Panc1 (cell line): ENCODE data around the gene FAM180B. TPM values are rescaled to one million over a fixed set of nuclear protein-coding genes. Genes with fewer than 3 reads are reported as not detected.

Experiments used
- ATAC-seq: fragments of 200-7000 bp; cut with Tn5 transposase; 2 replicates; pipeline ENCODE4 v1.9.1; 2020; ENCODE audit warnings: mild to moderate bottlenecking, moderate library complexity
- BruUV-seq: library from RNA; stranded (reverse); fragments of 400-500 nt; replicated peaks from 2 replicates; lab custom pipeline; 2021; lab: Mats Ljungman, UMichigan
- CTCF ChIA-PET: fragments of 300-600 bp; sonication (Branson Sonifier 250); formaldehyde crosslinking; loops from one replicate; lab custom pipeline; 2022; ENCODE audit warnings: antibody characterized with exemption; lab: Charles Lee
- POLR2A ChIA-PET: fragments of 300-600 bp; sonication (Branson Sonifier 250); formaldehyde crosslinking; loops from one replicate; lab custom pipeline; 2022; ENCODE audit warnings: antibody characterized with exemption; lab: Charles Lee
- DNase-seq: peaks from one replicate; pipeline ENCODE4 v3.0.0-alpha.2; 2010; ENCODE audit warnings: low read depth, low spot score
- H3K27ac ChIP-seq: 2 replicates; pipeline ENCODE4 v1.5.1; 2011; ENCODE audit warnings: mild to moderate bottlenecking, low read length, inconsistent platforms
- H3K27me3 ChIP-seq: fragments of 200-500 bp; sonication (Bioruptor generic); 2 replicates; pipeline ENCODE4 v1.6.0; 2014; ENCODE audit warnings: low read length, inconsistent platforms; ENCODE audit not compliant: control insufficient read depth, insufficient read depth
- H3K36me3 ChIP-seq: fragments of 200-500 bp; sonication (Bioruptor generic); 2 replicates; pipeline ENCODE4 v1.5.1; 2014; ENCODE audit warnings: inconsistent platforms, mild to moderate bottlenecking, low read length, moderate library complexity; ENCODE audit not compliant: control insufficient read depth, insufficient read depth
- H3K4me1 ChIP-seq: 2 replicates; pipeline ENCODE4 v1.5.1; 2011; ENCODE audit warnings: inconsistent platforms, mild to moderate bottlenecking, low read length, moderate library complexity; ENCODE audit not compliant: control insufficient read depth, insufficient read depth
- H3K4me3 ChIP-seq, 2 experiments: 2 replicates each; pipeline ENCODE4 v1.5.1; 2011 to 2012; ENCODE audit warnings: low read depth in 2 of 2, low read length in 2 of 2, mild to moderate bottlenecking in 2 of 2, inconsistent platforms in 1 of 2, moderate library complexity in 1 of 2
- H3K9me3 ChIP-seq: fragments of 200-500 bp; sonication (Bioruptor generic); 2 replicates; pipeline ENCODE4 v1.5.1; 2014; ENCODE audit warnings: low read depth, mild to moderate bottlenecking, inconsistent platforms, low read length, moderate library complexity; ENCODE audit not compliant: control insufficient read depth, insufficient read depth
- POLR2AphosphoS5 ChIP-seq: IDR thresholded peaks from 2 replicates; pipeline ENCODE4 v1.6.1; 2012; ENCODE audit warnings: mild to moderate bottlenecking, low read depth, low read length, moderate library complexity
- SIN3A ChIP-seq: IDR thresholded peaks from 2 replicates; pipeline ENCODE4 v1.6.1; 2012; ENCODE audit warnings: low read depth, mild to moderate bottlenecking, low read length, moderate library complexity, borderline replicate concordance; ENCODE audit not compliant: insufficient read depth
- TCF7L2 ChIP-seq: IDR thresholded peaks from 2 replicates; pipeline ENCODE4 v1.6.1; 2011; ENCODE audit warnings: mild to moderate bottlenecking, low read depth, low read length, inconsistent platforms
- in situ Hi-C: cut with HindIII; loops from 2 replicates; pipeline ENCODE4 v1.10.0; 2016; ENCODE audit warnings: low sequenced_read_pairs, low pct_unique_long_range_greater_than_20kb
- intact Hi-C: fragments of 100-400 bp; cut with micrococcal nuclease; formaldehyde crosslinking; loops from one replicate; pipeline ENCODE4 v1.10.0; 2022; ENCODE audit not compliant: unreplicated experiment
- total RNA-seq: library from RNA; stranded (reverse); gene quantifications from one replicate; pipeline ENCODE4 v1.2.1, GENCODE V29; 2021; ENCODE audit not compliant: unreplicated experiment
- TF ChIP-seq, protein P1 (sequence below): fragments of 450-650 bp; IDR thresholded peaks from 2 replicates; pipeline ENCODE4 v1.5.1; 2017; ENCODE audit warnings: mild to moderate bottlenecking
- TF ChIP-seq, protein P2 (sequence below), 2 experiments: IDR thresholded peaks; 2 replicates each; pipeline ENCODE4 v1.6.1; 2011 to 2012; ENCODE audit warnings: low read depth in 2 of 2, control low read depth in 1 of 2, low read length in 1 of 2, mild to moderate bottlenecking in 1 of 2, moderate library complexity in 1 of 2; ENCODE audit not compliant: insufficient read depth in 1 of 2

FAM180B gene
- total RNA-seq, 1 experiment from 2014 or later: not detected

DNA sequence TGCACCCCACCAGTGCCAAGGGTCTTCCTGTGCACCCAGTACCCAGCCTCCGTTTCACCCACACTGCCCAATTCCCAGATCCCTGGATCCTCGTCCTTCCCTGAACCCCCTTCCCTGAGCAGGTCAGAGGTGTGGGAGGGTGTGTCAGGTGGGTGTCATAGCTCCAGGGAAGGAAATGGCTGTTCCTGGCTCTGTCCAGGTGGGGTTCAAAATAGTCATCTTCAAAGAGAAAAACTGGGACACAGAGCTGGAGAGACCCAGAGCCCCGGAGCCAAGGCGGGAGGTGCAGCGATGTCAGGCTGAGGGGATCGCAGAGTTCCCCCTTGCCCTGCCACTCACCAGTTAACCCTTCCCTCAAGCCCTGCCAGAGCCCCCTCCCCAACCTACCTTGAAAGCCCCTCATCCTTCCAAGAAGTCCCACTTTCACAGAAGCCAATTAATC is 7.0 kb downstream of the FAM180B start:
- Histone ChIP-seq H3K36me3 (no peaks in the 10 kb centered on the region), H3K9me3 (no peaks in the 10 kb centered on the region), H3K27me3 (peaks cover 6% of the 10 kb centered on the region; the same call in 1 of the 2 replicates), H3K27ac (no peak overlapping the region), H3K4me3 (peak overlapping the region; percentile 35 to 45), H3K4me1 (peaks cover 4% of the 10 kb centered on the region)
- ATAC-seq (0 out of 2 replicates have a peak, but pooled peaks have one; percentile 19), DNase-seq (no peak)
- ChIA-PET CTCF (no interaction called here), POLR2A (no interaction called here)
- no TSS peak for BruUV-seq
- in situ Hi-C loops (no loop called here), intact Hi-C loops (no loop called here)
- no peak for TF ChIP-seq POLR2AphosphoS5
- TF ChIP-seq, protein P1, sequence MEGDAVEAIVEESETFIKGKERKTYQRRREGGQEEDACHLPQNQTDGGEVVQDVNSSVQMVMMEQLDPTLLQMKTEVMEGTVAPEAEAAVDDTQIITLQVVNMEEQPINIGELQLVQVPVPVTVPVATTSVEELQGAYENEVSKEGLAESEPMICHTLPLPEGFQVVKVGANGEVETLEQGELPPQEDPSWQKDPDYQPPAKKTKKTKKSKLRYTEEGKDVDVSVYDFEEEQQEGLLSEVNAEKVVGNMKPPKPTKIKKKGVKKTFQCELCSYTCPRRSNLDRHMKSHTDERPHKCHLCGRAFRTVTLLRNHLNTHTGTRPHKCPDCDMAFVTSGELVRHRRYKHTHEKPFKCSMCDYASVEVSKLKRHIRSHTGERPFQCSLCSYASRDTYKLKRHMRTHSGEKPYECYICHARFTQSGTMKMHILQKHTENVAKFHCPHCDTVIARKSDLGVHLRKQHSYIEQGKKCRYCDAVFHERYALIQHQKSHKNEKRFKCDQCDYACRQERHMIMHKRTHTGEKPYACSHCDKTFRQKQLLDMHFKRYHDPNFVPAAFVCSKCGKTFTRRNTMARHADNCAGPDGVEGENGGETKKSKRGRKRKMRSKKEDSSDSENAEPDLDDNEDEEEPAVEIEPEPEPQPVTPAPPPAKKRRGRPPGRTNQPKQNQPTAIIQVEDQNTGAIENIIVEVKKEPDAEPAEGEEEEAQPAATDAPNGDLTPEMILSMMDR: no peak
- TF ChIP-seq, protein P2, sequence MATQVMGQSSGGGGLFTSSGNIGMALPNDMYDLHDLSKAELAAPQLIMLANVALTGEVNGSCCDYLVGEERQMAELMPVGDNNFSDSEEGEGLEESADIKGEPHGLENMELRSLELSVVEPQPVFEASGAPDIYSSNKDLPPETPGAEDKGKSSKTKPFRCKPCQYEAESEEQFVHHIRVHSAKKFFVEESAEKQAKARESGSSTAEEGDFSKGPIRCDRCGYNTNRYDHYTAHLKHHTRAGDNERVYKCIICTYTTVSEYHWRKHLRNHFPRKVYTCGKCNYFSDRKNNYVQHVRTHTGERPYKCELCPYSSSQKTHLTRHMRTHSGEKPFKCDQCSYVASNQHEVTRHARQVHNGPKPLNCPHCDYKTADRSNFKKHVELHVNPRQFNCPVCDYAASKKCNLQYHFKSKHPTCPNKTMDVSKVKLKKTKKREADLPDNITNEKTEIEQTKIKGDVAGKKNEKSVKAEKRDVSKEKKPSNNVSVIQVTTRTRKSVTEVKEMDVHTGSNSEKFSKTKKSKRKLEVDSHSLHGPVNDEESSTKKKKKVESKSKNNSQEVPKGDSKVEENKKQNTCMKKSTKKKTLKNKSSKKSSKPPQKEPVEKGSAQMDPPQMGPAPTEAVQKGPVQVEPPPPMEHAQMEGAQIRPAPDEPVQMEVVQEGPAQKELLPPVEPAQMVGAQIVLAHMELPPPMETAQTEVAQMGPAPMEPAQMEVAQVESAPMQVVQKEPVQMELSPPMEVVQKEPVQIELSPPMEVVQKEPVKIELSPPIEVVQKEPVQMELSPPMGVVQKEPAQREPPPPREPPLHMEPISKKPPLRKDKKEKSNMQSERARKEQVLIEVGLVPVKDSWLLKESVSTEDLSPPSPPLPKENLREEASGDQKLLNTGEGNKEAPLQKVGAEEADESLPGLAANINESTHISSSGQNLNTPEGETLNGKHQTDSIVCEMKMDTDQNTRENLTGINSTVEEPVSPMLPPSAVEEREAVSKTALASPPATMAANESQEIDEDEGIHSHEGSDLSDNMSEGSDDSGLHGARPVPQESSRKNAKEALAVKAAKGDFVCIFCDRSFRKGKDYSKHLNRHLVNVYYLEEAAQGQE (IDR thresholded peaks at IDR 0.05; ENCODE audit: insufficient read depth in 1 of 2, low read depth in 2 of 2, low read length in 1 of 2): no peak
- TF ChIP-seq SIN3A: no peak
- no peak for TF ChIP-seq TCF7L2

GRCh38 chr11:47593934-47594855 is 7.7 kb downstream of the FAM180B start, which contains the start of gene C1QTNF4:
TSS of gene C1QTNF4 (minus strand) at chr11:47594411. CDS start at chr11:47590810, 3,601 bp downstream.
- Histone ChIP-seq H3K27me3 (peaks cover 6% of the 10 kb centered on the region; the same call in 1 of the 2 replicates), H3K4me1 (peaks cover 4% of the 10 kb centered on the region), H3K4me3 (peak within 1 kb of the TSS; percentile 35 to 45), H3K27ac (no peak within 1 kb of the TSS), H3K9me3 (no peaks in the 10 kb centered on the region), H3K36me3 (no peaks in the 10 kb centered on the region)
- DNase-seq (no peak), ATAC-seq (peak; percentile 22; the same call in 1 of the 2 replicates)
- POLR2A ChIA-PET: no interaction called here
- intact Hi-C loops: no loop called here
- CTCF ChIA-PET: no interaction called here
- in situ Hi-C loops: no loop called here
- TF ChIP-seq, protein P1: no peak
- BruUV-seq: no TSS peak
